GM12878 (cell line): ENCODE results near the gene AP4B1. TPM values are rescaled to one million over a fixed set of nuclear protein-coding genes. Genes with fewer than 3 reads are reported as not detected.

Experiments
- ATAC-seq: fragments of 200-7000 bp; cut with Tn5 transposase; 3 replicates; pipeline ENCODE4 v1.9.1; 2020; ENCODE audit warnings: mild to moderate bottlenecking, moderate library complexity
- BruUV-seq: library from RNA; stranded (reverse); fragments of 400-500 nt; replicated peaks from 2 replicates; lab custom pipeline; 2021; lab: Mats Ljungman, UMichigan
- CTCF ChIA-PET: fragments of 300-600 bp; sonication (Branson Sonifier 250); formaldehyde crosslinking; extraction: SDS; loops from one replicate; lab custom pipeline; 2021; ENCODE audit warnings: inconsistent platforms; lab: Yijun Ruan, JAX
- POLR2A ChIA-PET: fragments of 350-600 bp; formaldehyde crosslinking; extraction: SDS; loops from one replicate; lab custom pipeline; 2021; ENCODE audit warnings: inconsistent platforms; lab: Charles Lee
- RAD21 ChIA-PET: fragments of 300-600 bp; sonication (Branson Sonifier 250); formaldehyde crosslinking; loops from one replicate; lab custom pipeline; 2023; ENCODE audit warnings: antibody characterized with exemption; ENCODE audit not compliant: unreplicated experiment; lab: Charles Lee
- SMC1A ChIA-PET: fragments of 300-600 bp; sonication (Branson Sonifier 250); formaldehyde crosslinking; loops from one replicate; lab custom pipeline; 2023; ENCODE audit not compliant: unreplicated experiment, uncharacterized antibody; lab: Charles Lee
- DNase-seq: peaks from one replicate; pipeline ENCODE4 v3.0.0-alpha.2; 2011; ENCODE audit warnings: low read depth, low spot score
- FAIRE-seq: peaks from 3 replicates; lab custom pipeline; 2011; peaks lifted over from hg19 to GRCh38; lab: Jason Lieb, UNC
- H2AFZ ChIP-seq: 2 replicates; pipeline ENCODE4 v1.6.0; 2011; ENCODE audit warnings: low read depth, low read length, control low read depth; ENCODE audit not compliant: control insufficient read depth
- H3K27ac ChIP-seq: 2 replicates; pipeline ENCODE4 v1.5.1; 2011; ENCODE audit warnings: control low read depth; ENCODE audit not compliant: control insufficient read depth, insufficient read depth
- H3K27me3 ChIP-seq, 2 experiments: replicated peaks in 1 of 2; 2 replicates each; pipeline versions ENCODE4 v1.6.0 to v1.6.1; 2011; ENCODE audit warnings: low read length in 1 of 2; ENCODE audit not compliant: control insufficient read depth in 2 of 2, insufficient read depth in 2 of 2
- H3K36me3 ChIP-seq, 2 experiments: 2 replicates each; pipeline ENCODE4 v1.5.1; 2011; ENCODE audit warnings: low read length in 1 of 2; ENCODE audit not compliant: control insufficient read depth in 2 of 2, insufficient read depth in 2 of 2
- H3K4me1 ChIP-seq: 2 replicates; pipeline ENCODE4 v1.6.1; 2011; ENCODE audit warnings: mild to moderate bottlenecking, low read length, moderate library complexity, mixed read lengths; ENCODE audit not compliant: control insufficient read depth, insufficient read depth
- H3K4me2 ChIP-seq: 2 replicates; pipeline ENCODE4 v1.6.0; 2011; ENCODE audit warnings: control low read depth; ENCODE audit not compliant: control insufficient read depth, insufficient read depth
- H3K4me3 ChIP-seq: fragments of 200-600 bp; sonication (generic); 2 replicates; pipeline ENCODE4 v1.5.1; 2016
- H3K79me2 ChIP-seq: 2 replicates; pipeline ENCODE4 v1.6.0; 2011; ENCODE audit warnings: low read length; ENCODE audit not compliant: control insufficient read depth, insufficient read depth
- H3K9ac ChIP-seq: 2 replicates; pipeline ENCODE4 v1.8.0; 2011; ENCODE audit warnings: low read length, control low read depth, mixed read lengths; ENCODE audit not compliant: control insufficient read depth, insufficient read depth
- H3K9me3 ChIP-seq: replicated peaks from 3 replicates; pipeline ENCODE4 v1.5.1; 2011; ENCODE audit warnings: mild to moderate bottlenecking, low read length; ENCODE audit not compliant: control insufficient read depth, insufficient read depth
- H4K20me1 ChIP-seq: 2 replicates; pipeline ENCODE4 v1.6.0; 2011; ENCODE audit not compliant: control insufficient read depth, insufficient read depth
- ATF7 ChIP-seq: fragments of 450-650 bp; IDR thresholded peaks from 2 replicates; pipeline ENCODE4 v1.6.1; 2016; ENCODE audit warnings: low read depth, mild to moderate bottlenecking
- BCL11A ChIP-seq: IDR thresholded peaks from 2 replicates; pipeline ENCODE4 v1.6.1; 2011; ENCODE audit warnings: low read depth, low read length
- BHLHE40 ChIP-seq, 2 experiments: fragments of 450-650 bp in 1 of 2; IDR thresholded peaks; 2 replicates each; pipeline ENCODE4 v1.6.1; 2011 to 2017; ENCODE audit warnings: low read depth in 2 of 2, borderline replicate concordance in 1 of 2, improper control_type of control experiment in 1 of 2, low read length in 1 of 2, mild to moderate bottlenecking in 1 of 2
- CBFB ChIP-seq: IDR thresholded peaks from 2 replicates; pipeline ENCODE4 v1.6.1; 2016; ENCODE audit warnings: antibody characterized with exemption, low read depth
- CBX5 ChIP-seq: sonication (generic); IDR thresholded peaks from 2 replicates; pipeline ENCODE4 v1.6.1; 2016; ENCODE audit warnings: low read depth, moderate library complexity, mild to moderate bottlenecking, inconsistent platforms
- CREB1 ChIP-seq: IDR thresholded peaks from 2 replicates; pipeline ENCODE4 v1.6.1; 2012; ENCODE audit warnings: low read depth, mild to moderate bottlenecking, inconsistent platforms
- EED ChIP-seq: sonication (generic); IDR thresholded peaks from 2 replicates; pipeline ENCODE4 v1.6.1; 2016; ENCODE audit warnings: antibody characterized with exemption, low read depth
- EZH2 ChIP-seq: IDR thresholded peaks from 2 replicates; pipeline ENCODE4 v1.6.1; 2012; ENCODE audit warnings: low read depth, mild to moderate bottlenecking, control low read depth, inconsistent platforms, low read length, borderline replicate concordance; ENCODE audit not compliant: control insufficient read depth
- FOXK2 ChIP-seq: fragments of 450-650 bp; IDR thresholded peaks from 2 replicates; pipeline ENCODE4 v1.6.1; 2017; ENCODE audit warnings: mild to moderate bottlenecking, moderate library complexity
- GABPA ChIP-seq: IDR thresholded peaks from 2 replicates; pipeline ENCODE4 v1.6.1; 2014; ENCODE audit warnings: antibody characterized with exemption, low read depth, mild to moderate bottlenecking, inconsistent platforms
- IRF4 ChIP-seq: IDR thresholded peaks from 2 replicates; pipeline ENCODE4 v1.6.1; 2011; ENCODE audit warnings: low read depth, low read length
- NFIC ChIP-seq: IDR thresholded peaks from 2 replicates; pipeline ENCODE4 v1.6.1; 2012; ENCODE audit warnings: low read depth, mild to moderate bottlenecking, inconsistent platforms, low read length, moderate library complexity
- NKRF ChIP-seq: fragments of 450-650 bp; conservative IDR thresholded peaks from 2 replicates; pipeline ENCODE4 v1.6.1; 2017; ENCODE audit warnings: mild to moderate bottlenecking, moderate library complexity
- PBX3 ChIP-seq: IDR thresholded peaks from 2 replicates; pipeline ENCODE4 v1.6.1; 2011; ENCODE audit warnings: mild to moderate bottlenecking, low read depth, low read length, moderate library complexity; ENCODE audit not compliant: insufficient replicate concordance
- RELB ChIP-seq: fragments of 450-650 bp; IDR thresholded peaks from 2 replicates; pipeline ENCODE4 v1.6.1; 2017; ENCODE audit warnings: low read depth, mild to moderate bottlenecking, moderate library complexity
- SP1 ChIP-seq: IDR thresholded peaks from one replicate; pipeline ENCODE4 v1.6.1; 2011; ENCODE audit warnings: low read depth, low read length
- TBL1XR1 ChIP-seq: IDR thresholded peaks from 2 replicates; pipeline ENCODE4 v1.6.1; 2012; ENCODE audit warnings: low read depth, low read length, improper control_type of control experiment
- WRNIP1 ChIP-seq: IDR thresholded peaks from 2 replicates; pipeline ENCODE4 v1.6.1; 2011; ENCODE audit warnings: low read depth, low read length, improper control_type of control experiment, borderline replicate concordance
- WGBS: methylation state at CpG from one replicate; pipeline ENCODE4 v1.1.6; 2016; ENCODE audit warnings: low lambda C conversion rate; ENCODE audit not compliant: insufficient replicate concordance, insufficient coverage; ENCODE audit errors: missing lambda C conversion rate; 5-methylcytosine and 5-hydroxymethylcytosine counted together
- in situ Hi-C: fragments of 300-500 bp; cut with MboI; formaldehyde crosslinking; loops from 9 replicates; pipeline ENCODE4 v1.14.3; 2018; ENCODE audit warnings: mixed read lengths
- intact Hi-C: fragments of 100-400 bp; cut with micrococcal nuclease; formaldehyde crosslinking; loops from one replicate; pipeline ENCODE4 v1.14.2; 2022; ENCODE audit not compliant: unreplicated experiment
- polyA plus RNA-seq, 11 experiments: library from polyadenylated mRNA; depleted of rRNA in 4 of 11; unstranded in 6 of 11; stranded (reverse) in 5 of 11; fragments of >200 nt; fragmentation: Nextera tagmentation in 4 of 11; fragmentation: Illumina TruSeq in 1 of 11; extraction: Ambion mirVana in 4 of 11; extraction: Trizol in 1 of 11; gene quantifications; 1 replicate in 1 of 11; 2 replicates in 10 of 11; pipeline versions ENCODE4 v1.2.1 to v1.2.3, GENCODE V29; 2011 to 2016; ENCODE audit warnings: inconsistent platforms in 2 of 11, missing spikeins in 2 of 11, low read depth in 1 of 11
- total RNA-seq, 4 experiments: library from RNA; depleted of rRNA in 3 of 4; stranded (reverse); fragments of >200 nt in 3 of 4; fragmentation: Illumina TruSeq in 1 of 4; extraction: Trizol in 1 of 4; gene quantifications; 2 replicates each; pipeline versions ENCODE4 v1.2.1 to v1.2.3, GENCODE V29; 2013 to 2021

AP4B1 gene
- total and polyA plus RNA-seq, 10 of the 15 experiments (the other 5 are each of a cell fraction or from before 2014, with no cell fraction given), result 27.2 to 61.0 (median 33.0) TPM

- Histone ChIP-seq H3K4me3 (peak overlapping the region; percentile 21; the same call in 1 of the 2 replicates), H3K4me2 (peak overlapping the region; percentile 11), H3K27me3 (no peaks in the 10 kb centered on the region), H3K9me3 (peaks cover 7% of the 10 kb centered on the region), H3K36me3 (peaks cover 6 to 8% of the 10 kb centered on the region in 2 experiments; a peak in 3 of 4 replicates), H3K79me2 (peaks cover 63% of the 10 kb centered on the region), H3K27ac (peak overlapping the region; percentile 7), H4K20me1 (no peaks in the 10 kb centered on the region), H3K4me1 (peaks cover 17% of the 10 kb centered on the region), H2AFZ (no peak overlapping the region), H3K9ac (no peak overlapping the region)
- in situ Hi-C loops, result no loop called here
- RAD21 ChIA-PET, result interaction anchor here (0.7 to 4.8 kb wide), 6 partner anchors 10 to 259 kb away, joined by 3 to 33 read pairs (median 4); partner anchors contain the start of gene HIPK1
- CTCF ChIA-PET, result interaction anchor here (0.7 to 5.3 kb wide), 7 partner anchors 9 to 105 kb away, joined by 3 to 36 read pairs (median 5); partner anchors contain the start of gene HIPK1
- SMC1A ChIA-PET, result interaction anchor here (1.0 to 11.9 kb wide), 10 partner anchors 7 to 127 kb away, joined by 3 to 99 read pairs (median 4); partner anchors contain the start of genes AP4B1 and DCLRE1B
- ATAC-seq (peak; percentile 81), FAIRE-seq (peak; percentile 91), DNase-seq (no peak)
- POLR2A ChIA-PET, result interaction anchor here (0.9 to 1.5 kb wide), 3 partner anchors 9 to 36 kb away, joined by 3 to 7 read pairs (median 3); partner anchors contain the start of gene AP4B1
- TSS peak; percentile 16 for BruUV-seq
- WGBS, result 61% methylated on average over 16 of the region's 16 CpGs
- intact Hi-C loops, result loop anchor here (5.0 kb wide), 1 partner anchor 83 kb away; no protein-coding TSS in a partner anchor
- no peak for TF ChIP-seq WRNIP1
- peak; percentile 11 for TF ChIP-seq PBX3
- no peak for TF ChIP-seq SP1
- TF ChIP-seq TBL1XR1, result no peak
- TF ChIP-seq CREB1, result no peak
- TF ChIP-seq ATF7, result no peak
- no peak for TF ChIP-seq GABPA
- TF ChIP-seq BHLHE40 (IDR thresholded peaks at IDR 0.05; ENCODE audit: borderline replicate concordance in 1 of 2, low read depth in 2 of 2, low read length in 1 of 2), result peak in 1 of 2 experiments; percentile 48; a peak in 1 of 4 replicates
- peak; percentile 41; the same call in 1 of the 2 replicates for TF ChIP-seq BCL11A
- TF ChIP-seq FOXK2, result no peak
- TF ChIP-seq NKRF, result no peak
- TF ChIP-seq EZH2, result no peak
- peak; percentile 84 for TF ChIP-seq RELB
- TF ChIP-seq NFIC, result peak; percentile 67; the same call in 1 of the 2 replicates
- TF ChIP-seq CBX5, result 0 out of 2 replicates have a peak, but pooled peaks have one; percentile 57
- TF ChIP-seq EED, result peak; percentile 74
- peak; percentile 65; the same call in 1 of the 2 replicates for TF ChIP-seq CBFB
- no peak for TF ChIP-seq IRF4
Observed at GRCh38 chr1:113940365-113941244, 36.0 kb upstream of the AP4B1 start.
